Measurements from ENCODE around the gene CCBE1.

- TF ChIP-seq CTCF (conservative IDR thresholded peaks at IDR 0.05) (no peak), ZFX (IDR thresholded peaks at IDR 0.05) (no peak)
Observed at GRCh38 chr18:59535055-59535454, 162.2 kb downstream of the CCBE1 start.

Data from C4-2B (cell line).